Measurements from ENCODE around the gene ITGB4. TPM values are rescaled to one million over a fixed set of nuclear protein-coding genes. Genes with fewer than 3 reads are reported as not detected.

Gene ITGB4
- total and polyA plus RNA-seq, 2 of the 13 experiments (the other 11 are each of a cell fraction or from before 2014, with no cell fraction given) = 6.9 to 14.5 TPM

GRCh38 chr17:75684249-75684648, 37.0 kb upstream of the ITGB4 start:
- TF ChIP-seq ZMYM3 (CRISPR knock-in tag; IDR thresholded peaks at IDR 0.05) (no peak), FOSL2 (CRISPR knock-in tag; IDR thresholded peaks at IDR 0.05) (0 out of 2 replicates have a peak, but pooled peaks have one; percentile 25)
- Histone ChIP-seq H2AFZ (ENCODE audit: low read length) (no peak overlapping the region), H3K4me3 (replicated peaks in 1 of 3; ENCODE audit: insufficient read depth in 1 of 3, low read depth in 2 of 3, low read length in 3 of 3) (no peak overlapping the region), H3K9ac (ENCODE audit: insufficient read depth, low read depth, low read length) (no peak overlapping the region), H4K20me1 (ENCODE audit: insufficient read depth, low read length) (peaks cover 3% of the 10 kb centered on the region; the same call in 1 of the 2 replicates), H3K27ac (ENCODE audit: extremely low read length, insufficient read depth, low read length) (no peak overlapping the region), H3K36me3 (replicated peaks in 1 of 2; ENCODE audit: control insufficient read depth in 1 of 2, insufficient read depth in 2 of 2, low read length in 2 of 2) (peaks cover 19 to 58% of the 10 kb centered on the region in 2 experiments), H3K27me3 (ENCODE audit: control insufficient read depth in 1 of 2, insufficient read depth in 2 of 2, low read length in 2 of 2) (no peaks in the 10 kb centered on the region), H3K4me2 (ENCODE audit: low read depth, low read length) (no peak overlapping the region), H3K9me3 (ENCODE audit: low read length) (no peaks in the 10 kb centered on the region), H3K79me2 (ENCODE audit: insufficient read depth, low read length) (peaks cover 62% of the 10 kb centered on the region), H3K4me1 (ENCODE audit: insufficient read depth, low read length) (peaks cover 16% of the 10 kb centered on the region)
- ChIA-PET CTCF (ENCODE audit: low intra/inter-chr PET ratio, low total read pairs) (no interaction called here), POLR2A (interaction anchor here (0.9 to 1.4 kb wide), 3 partner anchors 17 to 96 kb away, joined by 3 to 8 read pairs (median 3); partner anchors contain the start of genes ITGB4, RECQL5 and SAP30BP)
- in situ Hi-C loops (cut with HindIII; ENCODE audit: extremely low pct_ligation_motif_present, low pct_unique_long_range_greater_than_20kb) = no loop called here
- BruUV-seq (replicated peaks) = no TSS peak
- WGBS (ENCODE audit: low lambda C conversion rate) = 95% methylated on average over 5 of the region's 5 CpGs
- intact Hi-C loops (cut with micrococcal nuclease; ENCODE audit: unreplicated experiment) = no loop called here
- no peak for ATAC-seq
- no peak for FAIRE-seq
- DNase-seq (ENCODE audit: low spot score) = no peak

- Histone ChIP-seq H3K9me3 (ENCODE audit: low read length) (no peaks in the 10 kb centered on the region), H3K27ac (ENCODE audit: extremely low read length, insufficient read depth, low read length) (no peak overlapping the region), H4K20me1 (ENCODE audit: insufficient read depth, low read length) (peaks cover under 1% of the 10 kb centered on the region; the same call in 1 of the 2 replicates), H3K27me3 (ENCODE audit: control insufficient read depth in 1 of 2, insufficient read depth in 2 of 2, low read length in 2 of 2) (no peaks in the 10 kb centered on the region), H2AFZ (ENCODE audit: low read length) (no peak overlapping the region), H3K4me1 (ENCODE audit: insufficient read depth, low read length) (peaks cover 16% of the 10 kb centered on the region), H3K4me3 (replicated peaks in 1 of 3; ENCODE audit: insufficient read depth in 1 of 3, low read depth in 2 of 3, low read length in 3 of 3) (no peak overlapping the region), H3K36me3 (replicated peaks in 1 of 2; ENCODE audit: control insufficient read depth in 1 of 2, insufficient read depth in 2 of 2, low read length in 2 of 2) (peaks cover 16 to 57% of the 10 kb centered on the region in 2 experiments), H3K79me2 (ENCODE audit: insufficient read depth, low read length) (peaks cover 61% of the 10 kb centered on the region), H3K9ac (ENCODE audit: insufficient read depth, low read depth, low read length) (no peak overlapping the region), H3K4me2 (ENCODE audit: low read depth, low read length) (no peak overlapping the region)
- in situ Hi-C loops (cut with HindIII; ENCODE audit: extremely low pct_ligation_motif_present, low pct_unique_long_range_greater_than_20kb) = no loop called here
- CTCF ChIA-PET (ENCODE audit: low intra/inter-chr PET ratio, low total read pairs) = no interaction called here
- ATAC-seq (no peak), FAIRE-seq (no peak), DNase-seq (ENCODE audit: low spot score) (no peak)
- WGBS (ENCODE audit: low lambda C conversion rate) = 90% methylated on average over 7 of the region's 7 CpGs
- BruUV-seq (replicated peaks) = no TSS peak
- intact Hi-C loops (cut with micrococcal nuclease; ENCODE audit: unreplicated experiment) = no loop called here
- POLR2A ChIA-PET = no interaction called here
- TF ChIP-seq ZNF776 (CRISPR knock-in tag; IDR thresholded peaks at IDR 0.05) (no peak), FOXJ3 (CRISPR knock-in tag; IDR thresholded peaks at IDR 0.05; ENCODE audit: borderline replicate concordance) (no peak), AHR (CRISPR knock-in tag; IDR thresholded peaks at IDR 0.05) (no peak), MLX (CRISPR knock-in tag; IDR thresholded peaks at IDR 0.05) (no peak), ZNF446 (CRISPR knock-in tag; IDR thresholded peaks at IDR 0.05) (no peak), MTF2 (CRISPR knock-in tag; IDR thresholded peaks at IDR 0.05; ENCODE audit: borderline replicate concordance) (no peak), FUBP1 (CRISPR knock-in tag; IDR thresholded peaks at IDR 0.05; ENCODE audit: borderline replicate concordance) (no peak)
These were observed 36.3 kb upstream of the ITGB4 start for GRCh38 chr17:75684924-75685323.
